ENCODE data around the gene HMGN4. TPM values are rescaled to one million over a fixed set of nuclear protein-coding genes. Genes with fewer than 3 reads are reported as not detected.

Gene HMGN4
- total and polyA plus RNA-seq, 2 of the 8 experiments (the other 6 are each of a cell fraction or from before 2014, with no cell fraction given), result 23.4 to 66.4 TPM

- no peaks in the 10 kb centered on the region for H3K36me3 ChIP-seq (ENCODE audit: control insufficient read depth in 2 of 4, insufficient read depth in 4 of 4, low read length in 3 of 4)
- no peak overlapping the region for H4K8ac ChIP-seq (ENCODE audit: extremely low read depth, insufficient read depth, low read length)
- no peak overlapping the region for H4K91ac ChIP-seq (replicated peaks; ENCODE audit: insufficient read length, low read length)
- TF ChIP-seq MAX (IDR thresholded peaks at IDR 0.05) (no peak), KDM4A (IDR thresholded peaks at IDR 0.05; ENCODE audit: low read depth, low read length, severe bottlenecking) (no peak), CHD2 (IDR thresholded peaks at IDR 0.05; ENCODE audit: low read length) (no peak), TBP (IDR thresholded peaks at IDR 0.05; ENCODE audit: low read depth, low read length) (no peak), JUN (IDR thresholded peaks at IDR 0.05; ENCODE audit: low read depth, low read length) (no peak)
- no peak overlapping the region for H3K4me3 ChIP-seq (ENCODE audit: extremely low read depth in 1 of 4, insufficient read depth in 2 of 4, low read depth in 3 of 4, low read length in 4 of 4)
- no peak overlapping the region for H4K5ac ChIP-seq (ENCODE audit: insufficient read length, low read depth, low read length)
- H2BK20ac ChIP-seq (ENCODE audit: low read length), result no peak overlapping the region
- no peak overlapping the region for H3K14ac ChIP-seq (ENCODE audit: insufficient read length)
- no peak overlapping the region for H2BK15ac ChIP-seq (ENCODE audit: low read length)
- no peak overlapping the region for H3K9ac ChIP-seq (replicated peaks in 1 of 4; ENCODE audit: extremely low read depth in 1 of 4, low read depth in 3 of 4, low read length in 3 of 4)
- no peak overlapping the region for H3K18ac ChIP-seq (ENCODE audit: extremely low read depth, low read length)
- H2AFZ ChIP-seq (ENCODE audit: low read length), result no peak overlapping the region
- H3K23ac ChIP-seq (ENCODE audit: insufficient read length), result no peak overlapping the region
- no peak overlapping the region for H2BK120ac ChIP-seq (replicated peaks; ENCODE audit: low read depth, low read length)
- no peaks in the 10 kb centered on the region for H3K9me3 ChIP-seq (ENCODE audit: insufficient read depth in 2 of 2, low read depth in 1 of 2, low read length in 1 of 2)
- H3K56ac ChIP-seq (replicated peaks; ENCODE audit: insufficient read length, low read depth, low read length), result no peak overlapping the region
- peaks cover 13 to 30% (median 26%) of the 10 kb centered on the region in 4 experiments for H3K27me3 ChIP-seq (replicated peaks in 1 of 4; ENCODE audit: control insufficient read depth in 3 of 4, extremely low read depth in 1 of 4, insufficient read depth in 3 of 4, low read length in 3 of 4)
- no peak for FAIRE-seq
- WGBS, 2 experiments (ENCODE audit: extremely low coverage in 1 of 2, insufficient coverage in 1 of 2, insufficient read length in 1 of 2, insufficient replicate concordance in 2 of 2, low coverage in 1 of 2, low lambda C conversion rate in 2 of 2, missing lambda C conversion rate in 1 of 2), result 92% methylated on average over 3 of the region's 3 CpGs; no CpG with 5 or more reads in 1 of the 2 experiments
- H2BK12ac ChIP-seq (ENCODE audit: low read depth, low read length), result no peak overlapping the region
- H3K79me2 ChIP-seq (ENCODE audit: control insufficient read depth in 1 of 2, insufficient read depth in 2 of 2, low read length in 2 of 2), result no peaks in the 10 kb centered on the region
- no peak overlapping the region for H3K4ac ChIP-seq (replicated peaks; ENCODE audit: insufficient read length, low read depth, low read length)
- H3K23me2 ChIP-seq (ENCODE audit: low read depth, low read length), result no peaks in the 10 kb centered on the region; the same call in 1 of the 2 replicates
- no peak overlapping the region for H3K27ac ChIP-seq (ENCODE audit: low read depth, low read length)
- DNase-seq (ENCODE audit: low read depth in 1 of 2, low spot score in 2 of 2), result no peak
- POLR2A ChIA-PET (ENCODE audit: partially characterized antibody), result no interaction called here
- H3K4me1 ChIP-seq (replicated peaks in 1 of 4; ENCODE audit: control insufficient read depth in 3 of 4, insufficient read depth in 4 of 4, low read length in 3 of 4), result peaks cover 0 to 5% (median under 1%) of the 10 kb centered on the region in 4 experiments; a peak in 1 of 7 replicates
- no peak overlapping the region for H2BK5ac ChIP-seq (ENCODE audit: low read depth, low read length)
- H2AK5ac ChIP-seq (ENCODE audit: low read depth, low read length), result no peak overlapping the region
- peak overlapping the region in 1 of 2 experiments; percentile 86; a peak in 1 of 4 replicates for H3K4me2 ChIP-seq (ENCODE audit: insufficient read depth in 1 of 2, low read depth in 2 of 2, low read length in 2 of 2)
- CTCF ChIA-PET (ENCODE audit: partially characterized antibody), result interaction anchor here (0.6 to 1.7 kb wide), 4 partner anchors 8 to 161 kb away, joined by 3 to 5 read pairs (median 4); no protein-coding TSS in a partner anchor
- no peaks in the 10 kb centered on the region for H3K79me1 ChIP-seq (ENCODE audit: low read depth, low read length)
- H4K20me1 ChIP-seq (replicated peaks in 1 of 2; ENCODE audit: control insufficient read depth in 1 of 2, insufficient read depth in 2 of 2, low read length in 2 of 2), result no peaks in the 10 kb centered on the region
Observed at GRCh38 chr6:26502626-26503025, 35.5 kb upstream of the HMGN4 start.
